ENCODE measurements around the gene ZNF526. TPM values are rescaled to one million over a fixed set of nuclear protein-coding genes. Genes with fewer than 3 reads are reported as not detected.

The ZNF526 gene
- polyA plus RNA-seq, 1 experiment, result 5.9 TPM

- ChIA-PET POLR2A (no interaction called here), CTCF (interaction anchor here (0.7 to 6.2 kb wide), 29 partner anchors 10 to 165 kb away, joined by 3 to 135 read pairs (median 7); partner anchors contain the start of genes CIC, PAFAH1B3, POU2F2 and PRR19)
These were observed 26.2 kb downstream of the ZNF526 start for GRCh38 chr19:42246143-42246921.

DNA sequence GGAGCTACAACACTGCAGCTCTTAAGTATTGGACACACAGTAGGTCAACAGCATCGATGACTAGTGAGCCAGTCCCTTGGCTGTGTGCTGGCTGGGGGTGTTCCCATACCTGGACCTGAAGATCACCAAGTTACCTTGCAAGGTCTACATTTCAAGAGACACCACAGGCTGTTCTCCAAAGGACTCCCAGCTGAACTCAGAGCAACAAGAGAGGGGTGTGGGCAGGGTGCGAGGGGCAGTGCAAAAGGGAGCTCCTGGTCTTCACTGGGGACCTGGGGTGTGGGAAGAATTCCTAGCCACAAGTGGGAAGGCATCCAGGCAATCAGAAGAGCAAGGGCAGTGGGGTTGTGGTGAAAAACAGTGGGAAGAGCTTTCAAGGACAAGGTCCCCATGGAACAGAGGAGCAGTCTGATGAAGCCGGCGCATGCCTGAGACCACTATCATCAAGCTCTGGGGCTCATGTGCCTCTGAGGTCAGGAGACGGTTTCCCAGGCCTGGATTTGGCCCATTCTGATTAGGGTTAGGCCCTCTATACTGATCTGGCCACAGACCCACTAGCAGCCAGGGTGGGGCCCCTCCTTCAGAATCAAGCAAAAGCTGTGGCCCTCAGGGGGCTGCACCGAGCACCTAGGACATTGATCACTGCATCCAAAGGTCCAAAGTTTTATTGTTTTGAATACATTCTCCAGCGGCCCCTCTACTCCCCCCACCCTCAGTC, 27.0 kb downstream of the ZNF526 start:
- no peaks in the 10 kb centered on the region for H3K27me3 ChIP-seq (ENCODE audit: control insufficient read depth, insufficient read depth, low read length)
- CTCF ChIA-PET, result interaction anchor here (0.8 to 6.2 kb wide), 16 partner anchors 9 to 154 kb away, joined by 3 to 135 read pairs (median 7); partner anchors contain the start of genes CIC, PAFAH1B3, POU2F2 and PRR19
- H3K36me3 ChIP-seq (ENCODE audit: control insufficient read depth, insufficient read depth, low read length), result peaks cover 12% of the 10 kb centered on the region
- POLR2A ChIA-PET, result no interaction called here
- no peak for TF ChIP-seq CTCF (IDR thresholded peaks at IDR 0.05; ENCODE audit: insufficient read depth, low read depth, low read length)
- H3K4me3 ChIP-seq (ENCODE audit: low read depth, low read length), result no peak overlapping the region
- DNase-seq (ENCODE audit: low read depth), result no peak

More at GRCh38 chr19:42246143-42246921, 26.2 kb downstream of the ZNF526 start:
- no peak for DNase-seq (ENCODE audit: low read depth)
- peak; percentile 82 for TF ChIP-seq CTCF (IDR thresholded peaks at IDR 0.05; ENCODE audit: insufficient read depth, low read depth, low read length)
- Histone ChIP-seq H3K27me3 (ENCODE audit: control insufficient read depth, insufficient read depth, low read length) (no peaks in the 10 kb centered on the region), H3K4me3 (ENCODE audit: low read depth, low read length) (no peak overlapping the region), H3K36me3 (ENCODE audit: control insufficient read depth, insufficient read depth, low read length) (peaks cover 12% of the 10 kb centered on the region)

DNA sequence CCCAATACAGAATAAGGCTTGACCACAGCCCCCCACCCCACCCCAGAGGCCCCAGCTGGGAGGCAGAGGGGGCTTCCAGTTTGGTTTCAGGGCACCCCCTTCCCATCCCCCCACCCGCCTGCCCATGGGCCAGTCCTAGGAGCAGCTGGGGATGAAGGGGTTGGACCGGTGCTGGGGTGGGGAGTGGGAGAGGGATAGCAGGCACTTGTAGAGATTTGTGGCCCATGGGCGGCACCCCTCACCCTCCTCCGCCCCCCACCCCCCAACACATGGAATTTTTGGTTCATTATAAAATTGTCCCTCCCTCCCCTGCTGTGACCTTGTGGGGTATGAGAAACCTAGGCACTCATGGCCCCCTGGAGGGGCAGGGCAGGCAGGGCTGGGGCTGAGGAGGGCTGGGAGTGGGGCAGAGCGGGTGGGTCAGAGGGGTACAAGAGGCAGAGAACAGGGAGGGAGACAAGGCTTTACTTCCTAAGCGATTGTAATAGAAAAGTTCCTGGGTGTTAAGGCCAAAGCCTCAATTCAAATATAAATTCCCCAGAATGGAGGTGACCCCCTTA, 27.6 kb downstream of the ZNF526 start:
- no peak overlapping the region for H3K4me3 ChIP-seq (ENCODE audit: low read depth, low read length)
- ChIA-PET CTCF (interaction anchor here (0.6 to 6.2 kb wide), 7 partner anchors 16 to 139 kb away, joined by 3 to 135 read pairs (median 13); partner anchors contain the start of genes PAFAH1B3 and PRR19), POLR2A (no interaction called here)
- H3K36me3 ChIP-seq (ENCODE audit: control insufficient read depth, insufficient read depth, low read length), result peaks cover 12% of the 10 kb centered on the region
- DNase-seq (ENCODE audit: low read depth), result no peak
- TF ChIP-seq CTCF (IDR thresholded peaks at IDR 0.05; ENCODE audit: insufficient read depth, low read depth, low read length), result no peak
- no peaks in the 10 kb centered on the region for H3K27me3 ChIP-seq (ENCODE audit: control insufficient read depth, insufficient read depth, low read length)

DNA sequence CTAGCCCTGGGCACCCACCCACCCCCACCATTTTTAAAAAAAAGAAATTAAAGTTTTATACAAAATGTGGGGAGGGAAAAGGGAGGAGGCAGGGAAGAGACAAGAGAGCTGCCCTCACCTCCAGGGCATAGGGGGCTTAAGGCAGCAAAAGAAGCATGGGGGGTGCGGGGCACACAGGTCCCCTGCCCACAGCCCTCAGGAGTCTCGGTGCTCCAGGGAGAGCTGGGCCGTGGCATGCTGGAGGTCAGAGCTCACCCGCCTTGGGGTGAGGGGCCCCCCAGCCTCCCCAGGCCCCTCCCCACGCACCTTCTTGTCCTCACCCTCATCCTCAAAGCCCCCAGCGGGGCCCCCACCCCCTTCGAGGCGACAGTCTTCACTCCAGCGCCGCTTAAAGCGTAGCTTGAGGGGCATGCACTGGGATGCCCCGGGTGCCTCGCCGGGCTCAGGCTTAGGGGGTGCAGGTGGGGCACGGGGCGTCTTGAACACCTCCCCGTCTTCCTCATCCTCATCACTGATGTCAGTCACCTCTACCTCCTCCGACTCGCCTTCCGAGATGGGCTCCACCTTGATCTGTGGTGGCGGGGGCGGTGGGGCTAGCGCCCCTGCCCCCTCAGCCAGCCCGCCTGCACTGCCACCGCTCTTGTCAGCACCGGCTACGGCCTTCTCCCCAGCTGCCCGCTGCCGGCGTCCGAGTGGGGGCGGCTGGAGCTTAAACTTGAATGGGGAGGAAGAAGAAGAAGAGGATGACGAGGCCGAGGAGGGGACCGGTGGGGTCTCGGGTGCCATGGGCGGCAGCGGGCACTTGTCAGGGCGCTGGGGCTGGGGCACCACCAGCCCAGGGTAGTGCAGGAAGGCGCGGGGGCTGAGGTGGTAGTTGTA, 28.4 kb downstream of the ZNF526 start:
- Histone ChIP-seq H3K27me3 (ENCODE audit: control insufficient read depth, insufficient read depth, low read length) (no peaks in the 10 kb centered on the region), H3K4me3 (ENCODE audit: low read depth, low read length) (no peak overlapping the region), H3K36me3 (ENCODE audit: control insufficient read depth, insufficient read depth, low read length) (peaks cover 12% of the 10 kb centered on the region)
- DNase-seq (ENCODE audit: low read depth), result no peak
- CTCF ChIA-PET, result interaction anchor here (0.6 to 4.5 kb wide), 4 partner anchors 32 to 117 kb away, joined by 3 to 42 read pairs (median 4); no protein-coding TSS in a partner anchor
- TF ChIP-seq CTCF (IDR thresholded peaks at IDR 0.05; ENCODE audit: insufficient read depth, low read depth, low read length), result no peak
- POLR2A ChIA-PET, result no interaction called here
